Measurements from ENCODE around the gene SCLT1. TPM values are rescaled to one million over a fixed set of nuclear protein-coding genes. Genes with fewer than 3 reads are reported as not detected.

The SCLT1 gene
- total RNA-seq, 2 experiments from 2014 or later, result 19.2 to 19.7 TPM

DNA sequence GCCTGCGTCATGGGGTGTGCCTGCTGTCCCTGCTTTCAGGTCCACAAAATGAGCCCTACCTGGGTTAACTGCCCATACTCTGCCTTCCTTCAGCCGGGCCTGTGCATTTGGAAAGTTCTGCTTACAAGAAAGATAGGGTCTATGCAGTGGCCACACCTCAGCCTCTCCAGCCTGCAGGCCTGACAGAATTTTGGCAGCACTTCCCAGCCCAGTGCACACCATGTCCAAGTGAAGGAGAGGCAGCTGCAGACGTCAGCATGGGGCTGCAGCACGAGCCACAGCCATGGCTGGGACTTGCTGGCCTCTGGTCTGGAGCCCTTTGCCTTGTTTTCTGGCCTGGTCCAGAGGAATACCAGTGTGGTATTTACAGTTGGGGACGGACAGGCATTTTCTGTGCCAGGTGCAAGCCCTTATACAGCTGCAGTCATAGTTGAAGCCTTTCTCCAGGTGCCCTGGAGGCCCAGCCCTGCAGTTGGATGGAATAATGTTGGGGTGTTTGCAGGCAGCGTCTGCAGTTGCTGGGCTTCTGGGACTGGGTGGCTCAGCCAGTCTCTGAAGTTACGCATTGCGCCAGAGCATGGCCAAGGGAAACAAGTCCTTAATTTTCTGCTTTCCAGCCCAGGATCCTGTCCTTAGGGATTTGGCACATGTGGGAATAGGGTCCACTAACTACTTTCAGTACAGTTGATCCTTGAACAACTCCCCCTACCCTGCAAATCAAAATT is 257.7 kb downstream of the SCLT1 start:
- no peak for DNase-seq
- Mint-ChIP-seq H3K27me3 (no peaks in the 10 kb centered on the region), H3K36me3 (peaks cover 5% of the 10 kb centered on the region), H3K27ac (peak overlapping the region; percentile 29), H3K4me3 (no peak overlapping the region), H3K4me1 (peaks cover 46% of the 10 kb centered on the region), H3K9me3 (no peaks in the 10 kb centered on the region)

Other genes starting within 250 kb of the SCLT1 start
- gene C4orf33, start 2.6 kb upstream of the SCLT1 start, total RNA-seq, result 10 to 100 TPM; 13.6 to 14.6 TPM

All from activated naive CD8-positive, alpha-beta T cell treated with anti-CD3 and anti-CD28 coated beads for 36 hours (primary cell).